ENCODE results near the gene KISS1.

The KISS1 gene

DNA sequence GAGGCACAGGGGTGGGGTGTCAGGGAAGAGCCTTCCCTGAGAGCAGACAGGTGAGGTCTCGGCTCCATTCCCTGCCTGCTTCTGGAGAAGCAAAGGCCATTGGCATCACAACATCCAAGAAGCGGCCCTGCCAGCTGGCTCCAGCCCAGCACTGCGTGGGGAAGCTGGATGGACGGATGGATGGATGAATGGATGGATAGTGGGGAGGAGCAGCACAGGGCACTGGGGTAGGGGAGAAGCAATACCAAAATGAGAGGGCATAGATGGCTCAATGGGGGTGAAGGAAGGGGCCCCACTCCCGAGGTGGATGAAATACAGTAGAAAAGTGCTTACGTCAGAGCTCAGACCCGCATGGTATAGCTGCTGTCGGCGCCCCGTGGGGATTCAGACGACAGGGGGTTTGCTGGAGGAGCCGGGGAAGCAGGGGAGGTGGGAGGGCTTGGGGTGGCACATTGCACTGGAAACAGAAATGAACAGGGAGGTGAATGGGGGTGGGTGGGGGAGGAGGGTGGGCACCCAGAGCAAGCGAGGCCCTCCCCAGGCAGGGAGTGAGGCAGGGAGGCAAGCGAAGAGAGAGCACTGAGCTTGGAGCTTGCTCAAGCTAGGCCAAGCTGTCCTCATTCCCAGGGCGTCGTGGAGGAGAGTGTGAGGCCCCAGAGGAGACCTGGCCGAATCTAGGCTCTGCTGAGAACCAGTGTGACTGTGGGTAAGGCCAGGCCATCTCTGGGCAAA lies 27.0 kb upstream of the KISS1 start:
- Mint-ChIP-seq H3K9me3 (no peaks in the 10 kb centered on the region), H3K4me1 (no peaks in the 10 kb centered on the region), H3K4me3 (no peak overlapping the region), H3K27ac (no peak overlapping the region), H3K36me3 (no peaks in the 10 kb centered on the region), H3K27me3 (peaks cover 33% of the 10 kb centered on the region)
- no peak for ATAC-seq

DNA sequence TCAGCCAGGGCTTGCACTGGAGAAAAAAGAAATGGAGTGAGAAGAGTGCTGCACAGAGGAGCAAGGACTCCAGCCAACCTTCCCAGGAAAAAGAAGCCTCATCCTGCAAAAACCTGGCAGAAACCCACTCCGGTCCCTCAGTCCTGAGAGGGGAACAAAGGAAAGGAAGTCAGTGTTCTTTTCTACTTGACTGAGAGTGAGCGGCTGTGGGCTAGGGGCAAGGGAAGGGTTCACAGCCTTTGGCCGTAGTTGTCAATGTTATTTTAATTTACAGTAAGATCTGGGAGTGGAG lies 26.4 kb upstream of the KISS1 start:
- H3K27ac Mint-ChIP-seq: no peak overlapping the region

DNA sequence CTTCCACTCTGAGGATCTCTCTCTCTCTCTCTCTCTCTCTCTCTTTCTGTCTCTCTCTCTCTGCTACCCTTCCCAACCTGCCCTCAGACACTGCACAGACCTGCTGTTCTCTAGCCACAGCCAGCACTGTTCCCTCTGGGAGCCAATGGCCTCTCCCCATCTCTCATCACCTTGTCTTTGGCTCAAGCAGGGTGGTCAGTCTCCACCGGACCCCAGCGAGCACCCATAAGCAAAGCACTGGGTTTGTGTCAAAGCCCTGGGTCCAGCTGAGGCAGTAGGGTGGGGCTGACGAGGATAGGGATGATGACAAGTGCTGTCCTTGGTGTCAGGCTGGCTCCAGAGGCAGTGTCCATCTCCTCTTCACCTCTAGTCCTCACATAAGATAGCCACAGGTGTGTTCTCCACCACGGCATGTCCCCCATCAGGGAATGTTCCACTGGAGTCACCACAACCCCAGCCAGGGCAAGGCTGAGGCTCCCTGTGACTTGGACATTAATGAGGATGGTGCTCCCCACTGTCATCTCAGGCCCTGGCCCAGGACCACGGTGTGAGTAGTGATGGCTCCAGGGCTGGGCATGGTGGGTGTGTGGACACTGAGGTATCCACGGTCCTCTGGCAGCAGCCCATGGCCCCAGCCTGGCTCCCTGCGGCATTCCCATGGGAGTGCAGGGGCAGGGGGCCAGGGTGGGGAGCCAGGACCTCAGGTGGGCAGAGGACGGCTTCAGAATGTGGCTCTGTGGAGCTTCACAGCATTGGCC lies 25.9 kb upstream of the KISS1 start:
- no peak overlapping the region for H3K4me3 Mint-ChIP-seq
- H3K27me3 Mint-ChIP-seq: peaks cover 42% of the 10 kb centered on the region
- no peaks in the 10 kb centered on the region for H3K36me3 Mint-ChIP-seq
- no peaks in the 10 kb centered on the region for H3K9me3 Mint-ChIP-seq
- no peaks in the 10 kb centered on the region for H3K4me1 Mint-ChIP-seq
- H3K27ac Mint-ChIP-seq: no peak overlapping the region
- no peak for ATAC-seq

More for the DNA sequence above, 26.4 kb upstream of the KISS1 start:
- Mint-ChIP-seq H3K27me3 (peaks cover 39% of the 10 kb centered on the region), H3K4me3 (no peak overlapping the region), H3K4me1 (no peaks in the 10 kb centered on the region), H3K36me3 (no peaks in the 10 kb centered on the region), H3K9me3 (no peaks in the 10 kb centered on the region)
- no peak for ATAC-seq

DNA sequence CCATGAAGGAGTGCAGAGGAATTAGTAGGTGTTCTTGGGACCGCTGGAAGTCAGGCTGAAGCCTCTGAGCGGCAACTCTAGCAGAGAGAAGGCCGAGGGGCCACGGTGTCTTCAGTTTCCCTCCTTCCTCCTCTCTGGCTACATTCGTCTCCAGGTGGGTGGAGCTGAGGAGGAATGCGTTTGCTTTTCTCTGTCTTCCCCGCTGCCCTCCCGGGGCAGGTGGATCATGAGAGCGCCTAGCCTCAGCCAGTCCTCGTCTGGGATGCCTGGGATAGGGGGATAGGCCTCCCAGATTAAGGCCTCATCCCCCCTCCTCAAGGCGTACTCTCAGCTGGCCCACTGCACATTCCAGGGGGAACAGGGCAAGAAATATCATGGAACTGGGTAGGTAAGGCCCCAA lies 25.0 kb upstream of the KISS1 start:
- Mint-ChIP-seq H3K27ac (no peak overlapping the region), H3K27me3 (peaks cover 42% of the 10 kb centered on the region), H3K9me3 (no peaks in the 10 kb centered on the region), H3K4me1 (no peaks in the 10 kb centered on the region), H3K36me3 (no peaks in the 10 kb centered on the region), H3K4me3 (no peak overlapping the region)
- no peak for ATAC-seq

DNA sequence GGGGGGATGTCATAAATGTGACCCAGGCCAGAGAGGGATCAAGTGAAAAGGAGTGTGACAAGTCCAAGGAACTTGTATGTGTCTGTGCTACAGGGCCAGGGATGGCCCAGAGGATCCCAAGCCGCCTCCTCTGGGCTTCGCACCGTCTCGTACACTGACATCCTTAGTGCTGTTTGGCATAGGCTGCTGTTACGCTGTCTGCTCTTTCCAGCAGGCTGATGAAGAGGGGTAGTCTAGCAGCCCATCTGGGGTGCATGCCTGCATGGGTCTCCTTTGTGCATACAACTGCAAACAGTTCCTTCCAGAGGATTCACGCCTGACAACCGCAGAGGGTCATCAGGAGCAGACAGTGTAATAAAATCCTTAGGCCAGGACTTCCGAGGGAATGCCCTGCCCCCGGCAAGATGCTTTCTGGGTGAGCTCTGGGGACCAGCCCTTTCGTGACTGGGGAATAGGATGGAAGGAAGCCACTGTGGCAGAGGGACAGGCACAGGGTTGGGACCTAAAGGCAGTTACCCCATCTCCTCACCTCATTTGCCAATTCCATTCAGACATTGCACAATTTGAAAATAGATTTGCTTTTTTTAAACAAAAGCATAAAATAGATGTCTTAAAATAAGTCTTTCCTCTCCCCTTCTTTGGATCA lies 23.8 kb upstream of the KISS1 start:
- H3K27me3 Mint-ChIP-seq: peaks cover 42% of the 10 kb centered on the region
- no peak for ATAC-seq
- no peaks in the 10 kb centered on the region for H3K36me3 Mint-ChIP-seq
- no peak overlapping the region for H3K4me3 Mint-ChIP-seq
- no peaks in the 10 kb centered on the region for H3K9me3 Mint-ChIP-seq
- H3K4me1 Mint-ChIP-seq: no peaks in the 10 kb centered on the region
- H3K27ac Mint-ChIP-seq: no peak overlapping the region

DNA sequence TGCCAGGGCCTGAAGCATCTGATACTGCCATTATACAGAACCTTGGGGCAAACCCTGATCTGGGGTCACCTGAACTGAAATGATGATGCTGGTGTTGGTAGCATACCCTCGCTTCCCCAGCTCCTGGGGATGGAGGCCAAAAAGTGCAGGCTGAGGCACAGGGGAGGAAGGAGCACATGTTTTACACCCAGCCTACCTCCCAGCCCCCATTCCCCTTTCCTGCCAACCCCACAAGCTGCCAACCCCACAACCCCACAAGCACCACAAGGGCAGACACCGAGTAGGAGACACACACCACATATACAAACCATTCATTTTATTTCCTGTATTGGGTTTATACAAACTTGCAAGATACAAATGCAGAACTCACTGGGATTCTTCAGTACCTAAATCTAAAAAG lies 22.3 kb upstream of the KISS1 start:
- ATAC-seq: no peak
- Mint-ChIP-seq H3K27ac (no peak overlapping the region), H3K36me3 (no peaks in the 10 kb centered on the region), H3K4me3 (no peak overlapping the region), H3K27me3 (peaks cover 42% of the 10 kb centered on the region), H3K4me1 (peaks cover 8% of the 10 kb centered on the region), H3K9me3 (no peaks in the 10 kb centered on the region)

DNA sequence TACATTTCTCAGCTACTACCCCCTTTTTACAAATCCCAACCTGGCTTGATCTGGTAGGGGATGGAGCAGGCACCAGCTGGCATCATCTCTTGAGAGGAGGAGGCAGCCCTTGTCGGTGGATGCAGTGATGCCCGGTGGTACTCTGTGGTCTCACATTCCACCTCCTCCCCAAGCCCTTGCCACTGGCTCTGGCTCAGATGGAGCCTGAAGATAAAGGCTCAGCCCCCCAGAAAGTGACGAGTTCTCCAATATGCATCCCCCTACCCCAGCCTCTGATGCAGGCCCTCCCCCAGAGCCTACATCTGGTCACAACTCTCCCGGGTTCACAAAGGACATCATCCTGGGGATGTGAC lies 21.3 kb upstream of the KISS1 start:
- H3K4me1 Mint-ChIP-seq: peaks cover 10% of the 10 kb centered on the region
- H3K9me3 Mint-ChIP-seq: no peaks in the 10 kb centered on the region
- peaks cover 36% of the 10 kb centered on the region for H3K27me3 Mint-ChIP-seq
- ATAC-seq: no peak
- H3K36me3 Mint-ChIP-seq: no peaks in the 10 kb centered on the region
- no peak overlapping the region for H3K27ac Mint-ChIP-seq
- no peak overlapping the region for H3K4me3 Mint-ChIP-seq

DNA sequence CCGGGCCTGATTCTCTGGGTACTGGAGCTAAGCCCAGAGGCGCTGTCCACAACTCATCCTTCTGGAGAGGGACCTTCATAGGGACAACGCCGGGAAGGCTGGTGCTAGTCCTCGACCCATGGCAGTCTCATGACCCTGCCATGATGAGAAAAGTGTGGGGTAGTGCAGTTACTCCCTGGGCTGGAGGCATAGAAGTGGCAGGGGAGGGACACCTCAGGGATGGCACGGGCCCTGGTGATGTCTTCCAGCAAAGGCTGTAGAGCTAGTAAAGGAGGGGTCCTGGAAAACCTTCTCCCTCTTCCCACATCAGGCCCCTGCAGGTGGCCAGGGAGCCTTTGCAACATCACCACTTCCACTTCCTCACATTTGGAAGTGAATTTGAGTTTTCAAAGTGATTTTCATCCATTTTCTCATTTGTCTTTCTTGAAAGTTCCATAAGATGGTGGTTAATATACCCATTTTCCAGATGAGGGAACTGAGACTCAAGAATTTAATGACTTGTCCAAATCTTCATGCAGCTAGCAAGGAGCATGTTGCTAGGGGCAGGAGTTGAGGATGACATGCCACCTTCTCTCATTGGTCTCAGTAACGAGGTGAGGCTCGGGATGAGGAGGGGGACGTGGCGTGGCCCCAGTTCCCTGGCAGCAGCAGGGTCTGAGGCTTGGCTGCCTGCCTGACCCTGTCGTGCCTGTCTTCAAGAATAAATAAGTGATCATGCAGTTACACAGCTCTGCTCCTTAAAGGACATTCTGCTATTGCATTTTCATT lies 20.8 kb upstream of the KISS1 start:
- ATAC-seq: no peak
- peaks cover 10% of the 10 kb centered on the region for H3K4me1 Mint-ChIP-seq
- peaks cover 32% of the 10 kb centered on the region for H3K27me3 Mint-ChIP-seq
- no peaks in the 10 kb centered on the region for H3K36me3 Mint-ChIP-seq
- H3K4me3 Mint-ChIP-seq: no peak overlapping the region
- no peaks in the 10 kb centered on the region for H3K9me3 Mint-ChIP-seq
- H3K27ac Mint-ChIP-seq: no peak overlapping the region

DNA sequence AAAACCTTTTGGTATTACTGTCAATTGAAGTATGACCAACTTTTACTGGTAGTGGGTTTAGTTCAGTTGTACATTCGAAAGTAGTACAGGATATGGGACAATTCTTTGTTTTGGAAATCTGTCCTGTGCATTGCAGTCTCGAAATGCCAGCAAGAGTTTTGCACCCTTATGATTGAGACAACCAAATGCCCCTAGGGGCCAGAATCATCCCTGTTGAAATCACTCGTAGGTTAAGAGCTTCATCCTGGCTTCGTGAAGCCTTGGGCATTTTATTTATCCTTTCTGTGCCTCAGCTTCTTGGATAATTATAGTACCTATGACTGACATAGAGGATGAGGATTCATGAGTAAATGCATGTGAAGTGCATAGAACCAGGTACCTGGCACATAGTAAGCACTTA lies 19.9 kb upstream of the KISS1 start:
- peaks cover 25% of the 10 kb centered on the region for H3K27me3 Mint-ChIP-seq
- peaks cover 10% of the 10 kb centered on the region for H3K4me1 Mint-ChIP-seq
- no peak overlapping the region for H3K4me3 Mint-ChIP-seq
- H3K9me3 Mint-ChIP-seq: no peaks in the 10 kb centered on the region
- no peaks in the 10 kb centered on the region for H3K36me3 Mint-ChIP-seq
- ATAC-seq: no peak
- H3K27ac Mint-ChIP-seq: no peak overlapping the region

DNA sequence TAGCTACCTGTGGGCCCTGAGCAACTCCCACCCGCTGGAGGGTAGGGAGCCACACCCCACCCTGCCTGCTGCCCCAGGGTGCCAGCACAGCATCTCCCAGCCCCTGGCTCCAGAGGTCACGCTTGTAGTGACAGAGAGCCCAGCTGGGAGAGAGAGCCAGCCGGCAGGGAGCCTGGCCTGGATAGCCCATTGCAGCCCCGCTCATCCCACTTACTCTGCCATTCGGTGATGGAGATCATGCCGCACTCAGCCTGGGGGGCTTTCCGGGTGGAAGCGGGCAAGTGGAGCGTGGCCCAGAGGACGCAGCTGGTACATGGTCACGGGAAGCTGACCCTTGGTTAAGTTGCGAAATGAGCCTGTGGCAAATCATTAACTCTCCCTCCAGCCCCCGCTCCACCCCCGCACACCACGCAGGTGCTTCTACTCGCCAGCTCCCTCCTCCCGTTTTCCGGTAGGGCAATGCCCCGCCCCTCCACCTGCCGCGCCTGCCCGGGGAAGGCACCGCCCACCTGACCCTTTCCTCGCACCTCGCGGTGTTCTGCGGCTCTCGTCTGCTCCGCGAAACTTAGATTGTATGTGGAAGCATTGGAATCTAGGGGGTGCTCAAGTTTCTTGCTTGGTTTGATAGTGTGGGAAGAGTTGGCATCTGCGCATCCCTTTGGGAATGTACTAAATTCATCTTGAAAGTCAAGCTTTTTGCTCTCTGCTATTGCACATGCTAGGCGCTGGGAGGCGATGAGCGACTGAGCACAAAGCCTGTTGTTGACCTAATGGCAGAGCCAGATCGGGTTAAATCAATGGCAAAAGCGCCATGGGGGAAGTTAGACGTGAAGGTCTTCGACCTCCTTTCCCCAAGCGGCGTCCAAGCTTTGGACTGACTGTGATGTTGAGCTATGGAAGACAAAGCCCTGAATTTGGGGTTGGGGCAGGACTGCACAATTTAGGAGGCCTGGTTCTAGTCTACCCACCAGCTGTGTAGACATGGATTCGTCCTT lies 17.7 kb upstream of the KISS1 start, which contains the start of gene GOLT1A:
Gene GOLT1A (minus strand): TSS at position 321 of the 995 bp plus-strand sequence. CDS start 82 bp downstream, at position 239.
- peaks cover 10% of the 10 kb centered on the region for H3K4me1 Mint-ChIP-seq
- H3K4me3 Mint-ChIP-seq: peak within 1 kb of the TSS; percentile 27
- no peak within 1 kb of the TSS for H3K27ac Mint-ChIP-seq
- H3K36me3 Mint-ChIP-seq: no peaks in the 10 kb centered on the region
- peak; percentile 65 for ATAC-seq
- peaks cover 10% of the 10 kb centered on the region for H3K27me3 Mint-ChIP-seq
- H3K9me3 Mint-ChIP-seq: no peaks in the 10 kb centered on the region

DNA sequence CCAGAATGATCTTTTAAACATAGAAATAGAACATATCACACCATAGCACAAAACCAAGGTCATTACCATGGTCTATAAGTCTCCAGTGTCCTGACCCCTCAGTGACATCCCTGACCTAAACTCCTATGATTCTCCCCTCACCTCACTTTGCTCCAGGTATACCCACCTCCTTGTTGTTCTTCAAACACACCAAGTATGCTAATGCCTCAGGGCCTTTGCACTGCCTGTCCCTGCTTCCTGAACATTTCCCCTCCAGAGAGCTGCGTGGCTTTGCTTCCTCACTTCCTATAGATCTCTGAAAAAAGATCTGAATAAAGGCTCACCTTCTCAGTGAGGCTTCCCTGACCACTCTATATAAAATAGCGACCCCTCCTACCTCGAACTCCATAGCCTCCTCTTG lies 16.4 kb upstream of the KISS1 start:
- Mint-ChIP-seq H3K4me1 (peaks cover 10% of the 10 kb centered on the region), H3K9me3 (no peaks in the 10 kb centered on the region), H3K36me3 (no peaks in the 10 kb centered on the region), H3K27ac (no peak overlapping the region), H3K27me3 (peaks cover 3% of the 10 kb centered on the region), H3K4me3 (no peak overlapping the region)
- ATAC-seq: no peak

DNA sequence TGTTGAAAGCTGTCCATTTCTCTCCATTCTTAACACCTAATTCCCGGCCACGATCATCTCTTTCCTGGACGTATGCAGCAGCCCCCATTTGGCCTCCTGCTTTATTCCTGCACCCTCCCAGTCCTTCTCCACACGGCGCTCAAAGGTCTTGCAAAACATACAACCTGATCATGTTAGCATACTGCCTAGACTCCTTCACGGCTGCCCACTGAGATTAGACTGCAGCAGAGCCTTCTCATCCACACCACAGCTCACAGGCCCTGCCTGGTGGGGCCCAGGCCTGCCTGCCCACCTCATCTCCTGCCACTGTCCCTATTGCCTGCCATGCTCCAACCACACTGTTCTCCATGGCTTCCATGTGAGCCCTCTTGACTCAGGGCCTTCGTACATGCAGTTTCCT lies 14.8 kb upstream of the KISS1 start:
- Mint-ChIP-seq H3K27ac (no peak overlapping the region), H3K27me3 (peaks cover 10% of the 10 kb centered on the region), H3K36me3 (no peaks in the 10 kb centered on the region), H3K4me3 (no peak overlapping the region), H3K4me1 (peaks cover 14% of the 10 kb centered on the region), H3K9me3 (no peaks in the 10 kb centered on the region)
- ATAC-seq: no peak

DNA sequence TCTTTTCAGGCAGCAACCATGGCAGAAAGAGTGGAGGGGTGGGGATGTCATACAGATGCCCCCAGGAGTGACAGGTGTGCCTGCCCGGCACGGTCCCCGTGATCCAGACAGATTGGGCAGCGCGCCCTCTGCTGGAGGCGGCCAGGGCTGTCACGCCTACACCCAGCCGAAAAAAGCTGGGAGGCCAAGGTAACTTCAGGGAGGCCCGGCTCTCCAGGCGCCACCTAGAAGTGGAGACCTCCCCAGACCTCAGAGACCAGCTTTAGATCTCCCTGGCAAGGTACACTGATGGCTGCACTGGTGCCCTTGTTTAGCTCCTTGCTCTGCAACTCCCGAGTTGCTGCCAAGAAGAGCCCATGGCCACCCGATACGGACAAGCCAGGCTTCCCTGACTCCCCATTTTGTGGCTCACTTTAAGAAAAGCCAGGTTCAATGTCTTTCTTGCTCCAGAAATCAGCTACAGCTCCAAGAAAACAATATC lies 10.9 kb upstream of the KISS1 start:
- Mint-ChIP-seq H3K27me3 (peaks cover 40% of the 10 kb centered on the region), H3K4me1 (peaks cover 4% of the 10 kb centered on the region), H3K4me3 (no peak overlapping the region), H3K9me3 (no peaks in the 10 kb centered on the region), H3K27ac (no peak overlapping the region), H3K36me3 (no peaks in the 10 kb centered on the region)
- peak; percentile 84 for ATAC-seq

DNA sequence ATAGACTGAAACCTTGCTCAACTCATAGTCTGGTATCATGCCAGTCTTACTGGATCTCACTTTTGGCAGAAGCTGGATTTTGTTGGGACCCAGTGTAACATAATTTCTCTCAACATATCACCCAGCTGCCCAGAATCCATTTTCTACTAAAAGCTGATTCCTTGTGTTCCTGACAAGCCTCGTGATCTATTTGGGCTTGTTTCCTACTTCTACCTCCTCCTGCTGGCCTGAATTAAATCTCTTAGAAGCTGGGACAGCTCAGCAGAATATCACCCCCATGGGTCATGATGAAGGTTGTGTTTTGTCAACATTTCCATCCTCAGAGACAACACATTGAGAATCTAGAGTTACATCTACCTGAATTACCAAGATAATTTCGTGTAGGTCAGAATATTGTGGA lies 9.8 kb upstream of the KISS1 start:
- H3K4me1 Mint-ChIP-seq: peaks cover 4% of the 10 kb centered on the region
- ATAC-seq: no peak

More for the DNA sequence above, 9.8 kb upstream of the KISS1 start:
- H3K4me3 Mint-ChIP-seq: no peak overlapping the region
- H3K27me3 Mint-ChIP-seq: peaks cover 49% of the 10 kb centered on the region
- no peaks in the 10 kb centered on the region for H3K36me3 Mint-ChIP-seq
- H3K9me3 Mint-ChIP-seq: no peaks in the 10 kb centered on the region
- no peak overlapping the region for H3K27ac Mint-ChIP-seq

All from stimulated activated memory B cell treated with anti-CD40 and anti-IgM and Interleukin-4, amounts not matched to agents 10 μg/mL and 1 μg/mL and 100 μg/mL, for 72 hours (primary cell).